Keratinocyte (primary cell): ENCODE results near the gene CMTM8. TPM values are rescaled to one million over a fixed set of nuclear protein-coding genes. Genes with fewer than 3 reads are reported as not detected.

ENCODE experiments used
- DNase-seq: peaks from one replicate; pipeline ENCODE4 v3.0.0-alpha.2; 2011; ENCODE audit warnings: low read depth, missing footprints, low spot score
- FAIRE-seq: peaks from 2 replicates; lab custom pipeline; 2011; peaks lifted over from hg19 to GRCh38; lab: Jason Lieb, UNC
- H2AFZ ChIP-seq: 2 replicates; pipeline ENCODE4 v1.6.0; 2012; ENCODE audit warnings: low read length, control low read depth, inconsistent platforms; ENCODE audit not compliant: control insufficient read depth
- H3K27ac ChIP-seq: 2 replicates; pipeline ENCODE4 v1.5.1; 2011; ENCODE audit warnings: low read length; ENCODE audit not compliant: control insufficient read depth, insufficient read depth
- H3K27me3 ChIP-seq: 3 replicates; pipeline ENCODE4 v1.6.0; 2011; ENCODE audit warnings: low read length; ENCODE audit not compliant: control insufficient read depth, insufficient read depth; ENCODE audit errors: extremely low read depth
- H3K36me3 ChIP-seq, 2 experiments: 2 replicates in 1 of 2; 3 replicates in 1 of 2; pipeline ENCODE4 v1.5.1; 2011; ENCODE audit warnings: low read length in 2 of 2, mild to moderate bottlenecking in 1 of 2; ENCODE audit not compliant: control insufficient read depth in 2 of 2, insufficient read depth in 2 of 2; ENCODE audit errors: extremely low read depth in 1 of 2
- H3K4me1 ChIP-seq: 3 replicates; pipeline ENCODE4 v1.5.1; 2011; ENCODE audit warnings: low read length; ENCODE audit not compliant: control insufficient read depth, insufficient read depth; ENCODE audit errors: extremely low read depth
- H3K4me2 ChIP-seq: 3 replicates; pipeline ENCODE4 v1.6.0; 2011; ENCODE audit warnings: low read depth, low read length; ENCODE audit not compliant: control insufficient read depth, insufficient read depth; ENCODE audit errors: extremely low read depth
- H3K4me3 ChIP-seq, 3 experiments: fragments of 200-600 bp in 1 of 3; sonication (generic) in 1 of 3; 2 replicates in 2 of 3; 3 replicates in 1 of 3; pipeline ENCODE4 v1.5.1; 2011 to 2016; ENCODE audit warnings: low read length in 3 of 3, mild to moderate bottlenecking in 3 of 3, control low read depth in 2 of 3, inconsistent platforms in 1 of 3, low read depth in 1 of 3, mixed read lengths in 1 of 3, mixed run types in 1 of 3, moderate library complexity in 1 of 3; ENCODE audit not compliant: control insufficient read depth in 2 of 3, insufficient read depth in 2 of 3; ENCODE audit errors: extremely low read depth in 1 of 3
- H3K79me2 ChIP-seq: 2 replicates; pipeline ENCODE4 v1.6.0; 2012; ENCODE audit warnings: low read length; ENCODE audit not compliant: control insufficient read depth, insufficient read depth
- H3K9ac ChIP-seq: 3 replicates; pipeline ENCODE4 v1.6.0; 2011; ENCODE audit warnings: low read length; ENCODE audit not compliant: control insufficient read depth, insufficient read depth; ENCODE audit errors: extremely low read depth
- H3K9me1 ChIP-seq: 3 replicates; pipeline ENCODE4 v1.6.0; 2011; ENCODE audit warnings: low read length; ENCODE audit not compliant: control insufficient read depth, insufficient read depth; ENCODE audit errors: extremely low read depth
- H3K9me3 ChIP-seq: 2 replicates; pipeline ENCODE4 v1.5.1; 2012; ENCODE audit warnings: low read depth, low read length; ENCODE audit not compliant: control insufficient read depth
- H4K20me1 ChIP-seq: 3 replicates; pipeline ENCODE4 v1.6.0; 2011; ENCODE audit warnings: low read length; ENCODE audit not compliant: control insufficient read depth, insufficient read depth; ENCODE audit errors: extremely low read depth
- CTCF ChIP-seq, 3 experiments: IDR thresholded peaks in 1 of 3; conservative IDR thresholded peaks in 1 of 3; optimal IDR thresholded peaks in 1 of 3; 2 replicates in 2 of 3; 3 replicates in 1 of 3; pipeline versions ENCODE3 to v1.5.1; 2011; ENCODE audit warnings: low read length in 3 of 3, mild to moderate bottlenecking in 3 of 3, moderate library complexity in 2 of 3, control low read depth in 1 of 3, inconsistent platforms in 1 of 3; ENCODE audit not compliant: insufficient read depth in 2 of 3; ENCODE audit errors: extremely low read depth in 1 of 3
- EZH2 ChIP-seq: IDR thresholded peaks from one replicate; pipeline ENCODE4 v1.6.1; 2012; ENCODE audit warnings: inconsistent platforms, mild to moderate bottlenecking, low read length, moderate library complexity
- dilution Hi-C: fragments of 300-500 bp; cut with MboI; formaldehyde crosslinking; loops from one replicate; pipeline ENCODE4 v1.7.0; 2020; ENCODE audit warnings: low sequenced_read_pairs; ENCODE audit not compliant: extremely low pct_ligation_motif_present
- polyA plus RNA-seq, 5 experiments: library from polyadenylated mRNA; depleted of rRNA in 3 of 5; stranded (reverse) in 3 of 5; stranded (forward) in 1 of 5; unstranded in 1 of 5; fragments of >200 nt; gene quantifications; 1 replicate in 1 of 5; 2 replicates in 3 of 5; 3 replicates in 1 of 5; pipeline versions ENCODE4 v1.2.1 to v1.2.3, GENCODE V29; 2011 to 2012; ENCODE audit warnings: missing spikeins in 2 of 5, low read depth in 1 of 5, low replicate concordance in 1 of 5
- small RNA-seq, 3 experiments: library from RNA; depleted of rRNA; stranded (forward); fragments of <200 nt; gene quantifications; one replicate each; pipeline ENCODE3, GENCODE V24; 2012; ENCODE audit warnings: low read depth in 3 of 3, low replicate concordance in 1 of 3; ENCODE audit not compliant: insufficient read length in 3 of 3

CMTM8 gene
- polyA plus RNA-seq, 1 donor (not counting 4 experiments of a cell fraction or from before 2014, with no cell fraction given), result 1.6 TPM

GRCh38 chr3:32419742-32420125 lies 181.3 kb downstream of the CMTM8 start:
- Histone ChIP-seq H3K4me3 (peak overlapping the region in 1 of 3 experiments; percentile 4), H3K27me3 (no peaks in the 10 kb centered on the region), H3K4me2 (peak overlapping the region; percentile 58), H2AFZ (no peak overlapping the region), H3K9me3 (no peaks in the 10 kb centered on the region), H3K79me2 (peaks cover 78% of the 10 kb centered on the region), H3K27ac (peak overlapping the region; percentile 93), H3K9me1 (no peaks in the 10 kb centered on the region), H3K9ac (peak overlapping the region; percentile 59), H3K4me1 (peaks cover 50% of the 10 kb centered on the region), H4K20me1 (no peaks in the 10 kb centered on the region), H3K36me3 (peaks cover 3 to 5% of the 10 kb centered on the region in 2 experiments)
- FAIRE-seq (peak; percentile 9), DNase-seq (no peak)
- dilution Hi-C loops, result no loop called here
- TF ChIP-seq EZH2, result no peak
- TF ChIP-seq CTCF (optimal IDR thresholded peaks at IDR 0.05 in 1 of 3, IDR thresholded peaks at IDR 0.05 in 1 of 3, conservative IDR thresholded peaks at IDR 0.05 in 1 of 3; ENCODE audit: extremely low read depth in 1 of 3, insufficient read depth in 2 of 3, low read length in 3 of 3), result no peak

Small RNAs within 50 kb of the gene (small RNA-seq; reads per million reads assigned to genes)
- gene AC097639.2, result 0 reads per million in 3 experiments

Other genes with a start within 250 kb of the CMTM8 start
- 2.5 to 4.5 TPM (median 3.4 TPM) in 3 replicates for gene GPD1L, start 132.1 kb upstream of the CMTM8 start, polyA plus RNA-seq
- gene CMTM7, start 153.2 kb downstream of the CMTM8 start, polyA plus RNA-seq, result 27.3 to 51.8 TPM (median 47.2 TPM) in 3 replicates